Activated effector memory CD4-positive, alpha-beta T cell treated with anti-CD3 and anti-CD28 coated beads, Interleukin-2, amount 50 U/mL, for 16 hours (primary cell): ENCODE results near the gene CALD1.

ENCODE experiments used
- DNase-seq: peaks from one replicate; pipeline ENCODE4 v3.0.0-alpha.2; 2020

The CALD1 gene

GRCh38 chr7:134932707-134933370, 153.4 kb downstream of the CALD1 start:
- no peak for DNase-seq

GRCh38 chr7:134933460-134934068, 154.1 kb downstream of the CALD1 start:
- no peak for DNase-seq

GRCh38 chr7:134935701-134936100, 156.3 kb downstream of the CALD1 start:
- no peak for DNase-seq

GRCh38 chr7:134936893-134937510, 157.6 kb downstream of the CALD1 start:
- DNase-seq: no peak

GRCh38 chr7:134938141-134938540, 158.7 kb downstream of the CALD1 start:
- no peak for DNase-seq

GRCh38 chr7:134939136-134939535, 159.7 kb downstream of the CALD1 start:
- DNase-seq: no peak

- DNase-seq: no peak
These were observed 161.3 kb downstream of the CALD1 start for GRCh38 chr7:134940729-134941128.

GRCh38 chr7:134941185-134941900, 161.9 kb downstream of the CALD1 start:
- DNase-seq: no peak

- no peak for DNase-seq
These were observed 162.5 kb downstream of the CALD1 start for GRCh38 chr7:134941952-134942351.

- no peak for DNase-seq
These were observed 163.4 kb downstream of the CALD1 start for GRCh38 chr7:134942690-134943466.

GRCh38 chr7:134943785-134944400, 164.5 kb downstream of the CALD1 start:
- DNase-seq: no peak

GRCh38 chr7:134945691-134946090, 166.3 kb downstream of the CALD1 start:
- DNase-seq: no peak

- no peak for DNase-seq
These were observed 166.8 kb downstream of the CALD1 start for GRCh38 chr7:134946260-134946659.

GRCh38 chr7:134947329-134947728, 167.9 kb downstream of the CALD1 start:
- DNase-seq: no peak

- no peak for DNase-seq
These were observed 168.4 kb downstream of the CALD1 start for GRCh38 chr7:134947831-134948230.

- DNase-seq: no peak
These were observed 168.8 kb downstream of the CALD1 start for GRCh38 chr7:134948246-134948645.

- no peak for DNase-seq
These were observed 169.3 kb downstream of the CALD1 start for GRCh38 chr7:134948736-134949135.

GRCh38 chr7:134949171-134949570, 169.7 kb downstream of the CALD1 start:
- no peak for DNase-seq

GRCh38 chr7:134954197-134955082, 175.0 kb downstream of the CALD1 start:
- no peak for DNase-seq

GRCh38 chr7:134957005-134957404, 177.6 kb downstream of the CALD1 start:
- no peak for DNase-seq

GRCh38 chr7:134959810-134960209, 180.4 kb downstream of the CALD1 start:
- DNase-seq: no peak
